ENCODE data around the gene SSMEM1.
"Not testable (repeated sequence)": the region's sequence is repeated elsewhere in the genome, so short reads cannot be mapped to it uniquely, and the experiment has no call there.

The SSMEM1 gene

GRCh38 chr7:130180571-130181262 lies 26.9 kb upstream of the SSMEM1 start:
- no peak for TF ChIP-seq CTCF (IDR thresholded peaks at IDR 0.05; ENCODE audit: borderline replicate concordance, insufficient read depth, low read depth, low read length)
- no peak overlapping the region for H3K4me3 ChIP-seq (ENCODE audit: low read depth, low read length)

DNA sequence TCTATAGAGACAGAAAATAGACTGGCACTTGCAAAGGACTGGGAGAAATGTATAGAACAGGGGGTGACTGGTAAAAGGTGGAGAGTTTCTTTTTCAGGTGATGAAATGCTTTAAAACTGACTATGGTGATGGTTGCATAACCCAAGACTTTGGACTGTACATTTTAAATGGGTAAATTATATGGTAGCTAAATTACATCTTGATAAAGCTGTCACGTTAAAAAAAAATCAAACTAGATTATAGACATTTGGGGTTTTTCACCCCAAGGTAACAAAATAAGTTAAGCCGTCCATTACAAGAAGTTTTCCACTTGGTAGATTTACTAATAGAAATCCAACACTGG lies 26.4 kb upstream of the SSMEM1 start:
- TF ChIP-seq CTCF (IDR thresholded peaks at IDR 0.05; ENCODE audit: borderline replicate concordance, insufficient read depth, low read depth, low read length) = no peak
- H3K4me3 ChIP-seq (ENCODE audit: low read depth, low read length) = no peak overlapping the region

DNA sequence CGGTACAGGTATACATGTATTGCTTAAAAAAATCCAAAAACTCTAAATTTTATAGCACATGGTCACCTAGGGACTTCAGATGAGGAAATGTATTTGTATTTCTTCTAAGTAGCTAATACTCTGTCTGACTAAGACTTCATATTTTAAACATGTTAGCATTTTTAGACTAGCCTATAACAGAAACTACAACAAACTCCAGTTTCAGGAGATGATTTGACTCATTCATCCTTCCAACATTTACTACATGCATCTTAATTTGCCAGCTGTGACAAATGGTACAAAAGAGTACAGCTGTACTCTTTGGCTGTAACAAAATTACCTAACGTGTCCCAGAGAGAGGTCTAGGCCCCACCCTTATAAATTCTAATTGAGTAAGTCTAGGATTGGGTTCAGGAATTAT lies 24.7 kb upstream of the SSMEM1 start:
- no peak for TF ChIP-seq CTCF (IDR thresholded peaks at IDR 0.05; ENCODE audit: borderline replicate concordance, insufficient read depth, low read depth, low read length)

GRCh38 chr7:130184349-130184748 lies 23.3 kb upstream of the SSMEM1 start:
- H3K4me3 ChIP-seq (ENCODE audit: low read depth, low read length) = not testable (repeated sequence)

More for the DNA sequence above, 24.7 kb upstream of the SSMEM1 start:
- H3K4me3 ChIP-seq (ENCODE audit: low read depth, low read length) = no peak overlapping the region

DNA sequence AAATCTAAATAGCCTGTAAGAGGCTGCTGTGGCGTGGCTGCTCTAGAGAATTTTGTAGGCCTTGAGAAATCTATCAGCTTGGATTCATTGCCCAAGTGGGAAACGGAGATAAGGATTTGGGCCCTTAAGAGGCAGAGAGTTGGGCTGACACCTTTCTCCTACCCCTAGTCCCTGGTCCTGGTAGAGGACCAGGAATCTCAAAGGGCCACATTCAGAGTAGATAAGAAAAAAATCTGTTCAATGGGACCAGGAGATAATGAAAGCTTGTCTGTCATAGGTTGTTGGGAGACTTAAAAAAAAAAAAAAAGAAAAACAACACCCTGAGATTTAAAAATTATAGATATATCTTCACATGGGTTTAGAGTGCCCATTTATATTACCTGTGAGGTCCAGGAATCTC lies 20.3 kb upstream of the SSMEM1 start:
- no peak overlapping the region for H3K4me3 ChIP-seq (ENCODE audit: low read depth, low read length)
- no peak for TF ChIP-seq CTCF (IDR thresholded peaks at IDR 0.05; ENCODE audit: borderline replicate concordance, insufficient read depth, low read depth, low read length)

- TF ChIP-seq CTCF (IDR thresholded peaks at IDR 0.05; ENCODE audit: borderline replicate concordance, insufficient read depth, low read depth, low read length) = no peak
These were observed 18.3 kb upstream of the SSMEM1 start for GRCh38 chr7:130189343-130189742.

DNA sequence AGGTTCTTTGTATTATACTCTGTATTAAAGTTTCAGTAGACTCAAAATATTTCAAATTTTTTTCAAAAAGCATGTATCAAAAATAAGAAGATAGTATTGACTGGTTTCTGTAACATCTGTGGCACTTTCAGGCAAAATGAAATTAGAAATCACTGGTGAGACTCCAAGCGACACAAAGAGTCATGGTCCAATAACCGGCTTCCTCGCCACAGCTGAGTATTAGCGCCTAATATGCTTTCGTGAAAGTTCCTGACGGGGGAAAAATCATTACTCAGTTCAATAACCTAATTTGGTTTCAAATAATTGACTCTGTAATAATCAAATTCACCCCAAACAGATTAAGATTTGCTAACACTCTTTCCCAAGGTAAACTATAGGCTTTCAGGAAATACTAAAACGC lies 15.9 kb upstream of the SSMEM1 start:
- no peak overlapping the region for H3K4me3 ChIP-seq (ENCODE audit: low read depth, low read length)
- no peak for TF ChIP-seq CTCF (IDR thresholded peaks at IDR 0.05; ENCODE audit: borderline replicate concordance, insufficient read depth, low read depth, low read length)

More at GRCh38 chr7:130189343-130189742, 18.3 kb upstream of the SSMEM1 start:
- H3K4me3 ChIP-seq (ENCODE audit: low read depth, low read length) = no peak overlapping the region
